Activated CD8-positive, alpha-beta memory T cell treated with anti-CD3 and anti-CD28 coated beads for 24 hours (primary cell): ENCODE data around the gene NFE2.
"Not testable (repeated sequence)": the region's sequence is repeated elsewhere in the genome, so short reads cannot be mapped to it uniquely, and the experiment has no call there.

Experiments
- DNase-seq: peaks from one replicate; pipeline ENCODE4 v3.0.0-alpha.2; 2020

The NFE2 gene

DNA sequence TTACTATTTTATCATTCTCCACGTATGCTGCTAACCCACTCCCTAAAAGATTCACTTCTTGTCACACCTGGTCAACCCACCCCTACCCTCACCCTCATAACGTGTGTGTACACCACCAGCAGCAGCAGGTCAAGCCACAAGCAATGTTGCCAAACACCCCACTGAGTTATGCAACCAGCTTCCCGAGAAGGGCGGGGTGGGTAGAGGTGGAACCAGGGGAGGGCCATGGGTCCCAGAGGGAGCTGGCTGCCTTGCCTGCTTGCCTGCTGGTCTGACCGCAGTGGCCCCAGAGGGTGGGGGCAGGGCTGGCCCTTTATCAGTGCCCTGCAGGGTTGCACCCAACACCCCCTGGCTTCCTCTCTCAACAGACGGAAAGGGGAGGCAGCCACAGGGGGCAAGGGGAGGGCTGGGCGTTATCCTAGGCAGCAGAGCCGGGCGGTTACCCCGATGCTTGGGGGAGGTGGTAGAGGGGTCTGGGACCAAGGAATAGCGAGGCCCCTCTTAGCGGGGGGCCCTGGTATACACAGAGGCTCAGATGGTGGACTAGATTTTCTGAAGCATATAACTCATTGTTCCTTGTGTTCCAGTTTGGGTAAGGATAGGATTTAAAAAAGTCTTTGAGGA is 3.5 kb upstream of the NFE2 start:
- no peak for DNase-seq

DNA sequence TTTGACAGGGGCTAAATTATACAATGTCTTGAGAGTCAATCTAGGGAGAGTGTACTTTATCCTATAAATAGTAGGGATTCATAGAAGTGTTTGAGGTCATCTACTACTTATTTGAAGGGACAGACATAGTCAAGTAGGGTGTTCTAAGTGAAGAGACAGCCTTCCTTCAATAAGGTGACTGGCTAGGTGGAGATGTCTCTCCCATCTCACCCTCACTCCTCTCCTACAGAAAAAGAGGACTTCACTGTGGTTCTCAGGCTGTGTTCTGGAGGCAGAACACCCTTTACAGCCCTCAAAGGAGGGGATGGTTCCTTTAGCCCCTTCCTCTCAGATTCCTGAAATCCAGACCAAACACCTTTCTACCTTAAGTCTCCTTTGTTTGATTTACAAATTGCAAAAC is 2.8 kb upstream of the NFE2 start:
- DNase-seq, result no peak

- DNase-seq, result no peak
Observed at GRCh38 chr12:54301428-54302048, 723 bp upstream of the NFE2 start.

- no peak for DNase-seq
Observed at GRCh38 chr12:54300225-54300731, 537 bp downstream of the NFE2 start.

GRCh38 chr12:54299515-54300224 is 1.1 kb downstream of the NFE2 start:
- DNase-seq, result no peak

GRCh38 chr12:54298904-54299303 is 1.9 kb downstream of the NFE2 start:
- no peak for DNase-seq

DNA sequence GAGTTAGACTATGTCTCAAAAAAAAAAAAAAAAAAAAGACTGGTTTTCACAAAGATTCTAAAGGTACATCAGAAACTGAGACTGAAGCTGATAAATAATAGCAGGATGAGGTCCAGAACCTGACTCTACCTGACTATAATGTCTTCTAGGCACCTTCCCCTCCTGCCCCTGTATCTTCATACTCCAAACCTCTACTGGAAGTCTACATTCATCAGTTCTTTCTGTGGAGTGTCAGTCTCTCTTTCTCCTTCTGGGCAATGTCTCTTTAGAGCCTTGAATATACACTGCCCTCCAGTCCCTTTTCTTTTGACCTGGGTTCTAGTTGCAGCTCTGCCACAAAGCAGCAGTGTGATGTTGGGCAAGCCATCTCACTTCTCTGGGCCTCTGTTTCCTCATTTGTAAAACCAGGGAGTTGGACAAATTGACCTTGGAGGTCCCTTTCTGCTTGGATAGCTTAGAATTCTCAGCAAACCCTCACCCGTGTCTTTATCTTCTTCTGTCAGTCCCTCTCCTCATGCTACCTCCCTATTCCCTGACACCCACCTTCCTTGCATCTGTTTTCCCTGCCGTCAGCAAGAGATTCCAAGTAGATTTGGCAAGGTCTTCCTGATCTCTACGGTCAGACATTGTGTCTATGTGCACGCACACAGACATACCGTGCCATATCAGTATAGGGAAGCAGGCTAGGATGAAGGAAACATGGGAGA is 4.3 kb downstream of the NFE2 start:
- DNase-seq, result no peak

- no peak for DNase-seq
Observed at GRCh38 chr12:54294953-54295566, 5.8 kb downstream of the NFE2 start.

GRCh38 chr12:54294152-54294952 is 6.5 kb downstream of the NFE2 start:
- DNase-seq, result peak; percentile 82

- DNase-seq, result no peak
Observed at GRCh38 chr12:54292931-54293241, 7.9 kb downstream of the NFE2 start.

DNA sequence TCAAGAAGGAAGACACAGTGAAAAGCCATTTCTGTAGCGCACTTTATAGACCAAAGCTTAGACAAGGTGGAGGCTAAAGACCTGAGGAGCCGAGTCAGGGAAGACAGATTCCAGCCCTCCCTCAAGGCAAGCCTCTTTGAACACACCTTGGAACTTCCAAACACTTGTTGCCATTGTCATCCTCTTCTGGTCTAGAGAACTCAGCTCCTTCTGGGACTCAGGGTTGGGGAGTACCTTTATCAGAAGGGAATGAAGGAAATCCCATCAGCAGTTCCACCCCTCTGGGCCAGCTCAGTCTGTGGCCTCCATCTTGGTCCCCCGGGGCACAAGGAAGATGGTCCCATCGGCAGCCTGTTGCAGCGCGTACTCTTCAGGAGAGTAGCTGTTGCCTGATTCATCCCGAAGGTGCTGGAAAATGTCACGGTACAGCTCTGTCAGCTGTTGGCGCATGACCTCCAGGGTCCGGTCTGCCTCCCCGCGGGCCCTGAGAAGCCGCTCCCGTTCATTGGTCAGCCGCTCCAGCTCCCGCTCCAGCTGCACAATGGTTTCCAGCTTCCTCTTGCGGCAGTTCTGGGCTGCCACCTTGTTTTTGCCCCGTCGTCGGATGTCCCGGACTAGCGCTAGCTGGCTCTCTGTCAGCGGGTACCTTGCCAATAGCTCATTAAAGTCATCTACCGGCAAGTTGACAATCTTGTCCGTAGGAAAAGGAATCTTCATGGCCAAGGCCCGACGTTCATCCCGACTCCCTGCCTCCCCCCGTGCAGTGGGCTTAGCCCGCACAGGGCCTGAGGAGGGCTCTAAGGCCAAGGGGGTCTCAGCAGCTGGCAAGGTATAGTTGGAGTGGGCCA is 8.5 kb downstream of the NFE2 start:
- DNase-seq, result no peak

DNA sequence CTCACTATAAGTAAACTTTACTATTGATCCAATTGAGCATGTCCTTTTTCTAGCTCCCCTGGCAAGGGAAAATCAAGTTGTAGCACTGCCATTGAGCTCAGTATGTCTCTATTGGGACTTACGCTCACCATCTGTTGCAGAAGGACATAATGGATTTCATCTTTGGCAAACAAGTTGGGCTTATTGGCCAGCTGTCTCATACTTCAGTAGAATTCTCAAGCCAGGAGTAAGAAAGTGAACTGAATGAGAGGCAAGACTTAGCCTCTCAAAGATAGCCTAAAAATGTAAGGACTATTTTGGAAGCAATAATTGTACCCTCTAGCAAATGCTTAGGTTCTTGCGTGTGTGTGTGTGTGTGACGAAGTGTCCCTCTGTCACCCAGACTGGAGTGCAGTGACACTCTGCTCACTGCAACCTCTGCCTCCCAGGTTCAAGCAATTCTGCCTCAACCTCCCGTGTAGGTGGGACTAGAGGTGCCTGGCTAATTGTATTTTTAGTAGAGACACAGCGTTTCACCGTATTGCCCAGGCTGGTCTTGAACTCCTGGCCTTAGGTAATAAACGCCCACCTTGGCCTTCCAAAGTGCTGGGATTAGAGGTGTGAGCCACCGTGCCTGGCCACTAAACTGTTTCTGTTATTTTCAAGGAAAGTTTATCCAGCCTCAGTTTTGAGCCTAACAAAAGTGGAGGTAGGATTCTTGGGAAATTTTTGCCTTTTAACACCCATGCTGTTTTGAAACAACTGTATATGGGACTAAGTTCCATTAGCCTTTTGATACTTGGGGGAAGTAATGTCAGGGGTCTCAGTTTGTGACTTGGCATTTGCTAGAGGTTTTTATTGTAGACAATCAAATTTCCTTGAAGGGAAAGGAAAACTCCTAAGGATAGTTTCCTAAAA is 13.3 kb downstream of the NFE2 start:
- peak; percentile 74 for DNase-seq

DNA sequence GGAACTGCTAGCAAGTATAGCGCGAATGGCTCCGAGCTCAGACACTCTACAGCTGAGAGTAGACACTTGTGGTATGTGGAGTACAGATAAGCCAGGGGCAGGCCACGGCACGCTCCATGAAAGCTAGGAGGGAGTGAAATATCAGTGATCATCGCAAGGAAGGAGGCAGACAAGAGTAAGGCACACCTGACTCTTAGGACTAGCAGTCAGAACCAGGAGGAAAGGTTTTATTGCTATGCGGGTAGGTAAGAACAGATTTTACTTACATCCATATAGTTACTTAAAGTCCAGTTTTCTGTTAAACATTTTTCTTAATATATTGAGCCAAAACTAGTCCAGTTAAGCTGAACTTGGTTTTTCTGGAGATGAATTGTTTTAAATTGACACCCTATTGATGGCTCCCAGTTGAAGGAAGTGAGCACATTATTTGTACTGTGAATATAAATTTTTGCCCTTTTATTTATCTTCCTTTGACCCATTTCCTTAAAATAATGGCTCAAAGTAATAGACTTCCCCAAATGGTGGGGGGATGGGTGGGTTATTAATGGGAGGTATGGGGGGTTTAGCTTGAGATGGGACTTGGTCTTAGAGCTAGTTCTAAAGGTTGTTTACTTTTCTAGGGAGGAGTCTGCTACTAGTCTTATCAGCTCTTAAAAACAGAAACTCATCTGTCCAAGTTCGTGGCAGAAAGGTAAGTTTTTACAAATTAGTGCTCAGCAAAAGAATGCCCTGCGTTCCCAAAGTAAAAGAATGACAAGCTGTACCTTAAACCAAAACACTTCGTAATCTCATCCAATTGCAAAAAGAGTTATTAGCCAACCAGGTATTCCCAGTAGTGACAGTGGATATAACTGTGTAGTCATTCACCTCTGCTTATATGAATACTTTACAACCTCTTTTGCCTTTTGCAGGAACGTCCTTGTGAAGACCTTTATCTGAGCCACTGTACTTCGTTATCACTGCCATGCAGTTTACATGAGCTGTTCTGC is 14.5 kb downstream of the NFE2 start:
- DNase-seq, result peak; percentile 71

DNA sequence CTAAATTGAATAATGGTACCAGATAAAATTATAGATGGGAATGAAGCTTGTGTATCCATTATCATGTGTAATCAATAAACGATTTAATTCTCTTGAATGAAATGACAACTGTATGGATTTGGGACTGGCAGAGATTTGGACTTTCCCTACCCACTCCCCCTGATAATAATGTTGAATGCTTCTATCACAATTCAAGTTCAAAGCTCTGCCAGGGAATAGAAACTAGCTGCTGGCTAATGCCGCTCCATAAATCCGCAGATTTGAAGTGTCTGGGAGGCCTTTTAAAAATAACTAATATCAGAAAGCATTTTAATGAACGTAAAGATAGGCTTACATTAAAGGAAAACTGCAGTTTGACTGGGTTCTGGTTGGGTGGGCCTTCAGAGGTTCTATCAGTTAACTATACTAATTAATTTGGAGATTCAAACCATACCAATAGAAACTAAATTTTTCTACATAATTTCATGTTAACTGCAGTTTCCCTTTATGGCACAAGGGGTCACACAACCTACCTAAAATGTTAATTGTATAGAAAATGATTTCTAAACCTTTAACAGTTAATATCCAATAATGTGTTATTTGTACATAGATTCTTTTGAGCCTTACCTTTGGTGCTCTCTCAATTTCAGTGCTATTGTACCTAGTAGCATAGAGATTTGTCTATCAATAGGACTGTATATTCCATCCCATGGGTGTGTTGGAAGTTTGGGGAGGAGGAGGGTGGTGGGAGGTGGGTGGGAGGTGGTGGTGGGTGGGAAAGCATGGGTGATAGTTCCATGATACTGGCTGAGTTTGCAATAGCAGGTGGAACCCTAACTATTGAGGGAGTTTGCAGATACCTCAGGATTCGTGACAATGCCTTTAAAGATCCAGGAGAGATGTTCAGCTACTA is 15.4 kb downstream of the NFE2 start:
- no peak for DNase-seq

DNA sequence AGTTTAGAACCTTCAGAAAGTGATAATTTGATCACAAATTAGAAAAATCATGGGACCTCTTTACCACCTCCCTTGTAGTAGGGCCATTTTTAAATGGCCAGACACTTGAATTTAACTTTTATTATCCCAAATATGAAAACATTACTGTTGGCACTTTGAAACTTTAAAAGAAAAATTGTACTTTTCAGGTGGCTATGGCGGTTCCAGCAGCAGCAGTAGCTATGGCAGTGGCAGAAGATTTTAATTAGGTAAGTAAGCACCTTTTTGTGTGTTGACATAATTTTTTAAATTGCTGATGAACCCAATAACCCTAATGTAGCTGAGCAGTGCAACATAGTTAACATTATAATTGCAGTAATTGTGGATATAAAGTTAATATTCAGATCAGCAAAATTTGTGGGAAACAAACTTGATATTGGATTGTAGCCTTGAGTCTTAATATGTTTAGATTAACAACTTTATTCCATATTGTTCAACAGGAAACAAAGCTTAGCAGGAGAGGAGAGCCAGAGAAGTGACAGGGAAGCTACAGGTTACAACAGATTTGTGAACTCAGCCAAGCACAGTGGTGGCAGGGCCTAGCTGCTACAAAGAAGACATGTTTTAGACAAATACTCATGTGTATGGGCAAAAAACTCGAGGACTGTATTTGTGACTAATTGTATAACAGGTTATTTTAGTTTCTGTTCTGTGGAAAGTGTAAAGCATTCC is 16.6 kb downstream of the NFE2 start:
- not testable (repeated sequence) for DNase-seq

DNA sequence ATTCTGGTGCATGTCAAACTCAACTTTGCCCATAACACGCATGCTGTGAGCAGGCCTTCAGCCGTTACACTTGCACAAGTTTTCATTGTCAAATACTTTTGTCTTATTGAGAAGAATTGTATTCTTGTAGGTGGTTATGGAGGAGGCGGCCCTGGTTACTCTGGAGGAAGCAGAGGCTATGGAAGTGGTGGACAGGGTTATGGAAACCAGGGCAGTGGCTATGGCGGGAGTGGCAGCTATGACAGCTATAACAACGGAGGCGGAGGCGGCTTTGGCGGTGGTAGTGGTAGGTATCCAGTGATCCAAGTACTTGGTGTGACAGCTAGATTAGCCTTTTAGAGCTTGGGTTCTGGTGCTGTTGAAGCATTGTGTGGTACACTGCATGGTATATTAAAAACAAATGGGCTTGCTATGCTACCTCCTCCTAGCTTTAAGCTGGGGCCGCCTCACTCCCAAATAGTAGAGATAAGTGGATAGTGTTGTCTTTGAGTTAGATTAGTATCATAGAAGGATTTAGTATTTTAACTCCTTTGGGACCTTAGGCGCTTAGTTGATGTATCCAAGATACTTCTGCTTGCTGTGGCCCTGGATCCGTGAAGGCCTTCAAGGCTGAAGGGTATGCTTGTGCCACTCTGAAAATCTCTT is 17.7 kb downstream of the NFE2 start:
- DNase-seq, result peak; percentile 71

DNA sequence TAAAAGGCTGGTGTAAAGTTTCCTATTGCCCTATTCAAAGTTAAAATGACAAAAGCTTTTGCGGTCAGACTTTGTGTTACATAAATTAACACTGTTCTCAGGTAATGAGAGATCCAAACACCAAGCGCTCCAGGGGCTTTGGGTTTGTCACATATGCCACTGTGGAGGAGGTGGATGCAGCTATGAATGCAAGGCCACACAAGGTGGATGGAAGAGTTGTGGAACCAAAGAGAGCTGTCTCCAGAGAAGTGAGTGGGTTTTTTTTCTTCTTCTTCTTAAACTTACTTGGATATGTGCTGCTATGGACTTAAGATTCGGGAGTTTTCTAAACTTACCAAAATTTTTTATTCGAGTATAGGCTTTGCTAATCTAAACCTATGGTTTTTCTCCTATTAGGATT is 19.1 kb downstream of the NFE2 start:
- DNase-seq, result not testable (repeated sequence)
